GM12878 (cell line): ENCODE results near the gene LDLRAD3. TPM values are rescaled to one million over a fixed set of nuclear protein-coding genes. Genes with fewer than 3 reads are reported as not detected.

Experiments
- ATAC-seq: fragments of 200-7000 bp; cut with Tn5 transposase; 3 replicates; pipeline ENCODE4 v1.9.1; 2020; ENCODE audit warnings: mild to moderate bottlenecking, moderate library complexity
- BruUV-seq: library from RNA; stranded (reverse); fragments of 400-500 nt; replicated peaks from 2 replicates; lab custom pipeline; 2021; lab: Mats Ljungman, UMichigan
- CTCF ChIA-PET: fragments of 300-600 bp; sonication (Branson Sonifier 250); formaldehyde crosslinking; extraction: SDS; loops from one replicate; lab custom pipeline; 2021; ENCODE audit warnings: inconsistent platforms; lab: Yijun Ruan, JAX
- POLR2A ChIA-PET: fragments of 350-600 bp; formaldehyde crosslinking; extraction: SDS; loops from one replicate; lab custom pipeline; 2021; ENCODE audit warnings: inconsistent platforms; lab: Charles Lee
- RAD21 ChIA-PET: fragments of 300-600 bp; sonication (Branson Sonifier 250); formaldehyde crosslinking; loops from one replicate; lab custom pipeline; 2023; ENCODE audit warnings: antibody characterized with exemption; ENCODE audit not compliant: unreplicated experiment; lab: Charles Lee
- SMC1A ChIA-PET: fragments of 300-600 bp; sonication (Branson Sonifier 250); formaldehyde crosslinking; loops from one replicate; lab custom pipeline; 2023; ENCODE audit not compliant: unreplicated experiment, uncharacterized antibody; lab: Charles Lee
- DNase-seq: peaks from one replicate; pipeline ENCODE4 v3.0.0-alpha.2; 2011; ENCODE audit warnings: low read depth, low spot score
- FAIRE-seq: peaks from 3 replicates; lab custom pipeline; 2011; peaks lifted over from hg19 to GRCh38; lab: Jason Lieb, UNC
- H2AFZ ChIP-seq: 2 replicates; pipeline ENCODE4 v1.6.0; 2011; ENCODE audit warnings: low read depth, low read length, control low read depth; ENCODE audit not compliant: control insufficient read depth
- H3K27ac ChIP-seq: 2 replicates; pipeline ENCODE4 v1.5.1; 2011; ENCODE audit warnings: control low read depth; ENCODE audit not compliant: control insufficient read depth, insufficient read depth
- H3K27me3 ChIP-seq, 2 experiments: replicated peaks in 1 of 2; 2 replicates each; pipeline versions ENCODE4 v1.6.0 to v1.6.1; 2011; ENCODE audit warnings: low read length in 1 of 2; ENCODE audit not compliant: control insufficient read depth in 2 of 2, insufficient read depth in 2 of 2
- H3K36me3 ChIP-seq, 2 experiments: 2 replicates each; pipeline ENCODE4 v1.5.1; 2011; ENCODE audit warnings: low read length in 1 of 2; ENCODE audit not compliant: control insufficient read depth in 2 of 2, insufficient read depth in 2 of 2
- H3K4me1 ChIP-seq: 2 replicates; pipeline ENCODE4 v1.6.1; 2011; ENCODE audit warnings: mild to moderate bottlenecking, low read length, moderate library complexity, mixed read lengths; ENCODE audit not compliant: control insufficient read depth, insufficient read depth
- H3K4me2 ChIP-seq: 2 replicates; pipeline ENCODE4 v1.6.0; 2011; ENCODE audit warnings: control low read depth; ENCODE audit not compliant: control insufficient read depth, insufficient read depth
- H3K4me3 ChIP-seq: fragments of 200-600 bp; sonication (generic); 2 replicates; pipeline ENCODE4 v1.5.1; 2016
- H3K79me2 ChIP-seq: 2 replicates; pipeline ENCODE4 v1.6.0; 2011; ENCODE audit warnings: low read length; ENCODE audit not compliant: control insufficient read depth, insufficient read depth
- H3K9ac ChIP-seq: 2 replicates; pipeline ENCODE4 v1.8.0; 2011; ENCODE audit warnings: low read length, control low read depth, mixed read lengths; ENCODE audit not compliant: control insufficient read depth, insufficient read depth
- H3K9me3 ChIP-seq: replicated peaks from 3 replicates; pipeline ENCODE4 v1.5.1; 2011; ENCODE audit warnings: mild to moderate bottlenecking, low read length; ENCODE audit not compliant: control insufficient read depth, insufficient read depth
- H4K20me1 ChIP-seq: 2 replicates; pipeline ENCODE4 v1.6.0; 2011; ENCODE audit not compliant: control insufficient read depth, insufficient read depth
- ATF7 ChIP-seq: fragments of 450-650 bp; IDR thresholded peaks from 2 replicates; pipeline ENCODE4 v1.6.1; 2016; ENCODE audit warnings: low read depth, mild to moderate bottlenecking
- BRCA1 ChIP-seq: IDR thresholded peaks from 2 replicates; pipeline ENCODE4 v1.6.1; 2011; ENCODE audit warnings: low read depth, low read length, improper control_type of control experiment
- CBFB ChIP-seq: IDR thresholded peaks from 2 replicates; pipeline ENCODE4 v1.6.1; 2016; ENCODE audit warnings: antibody characterized with exemption, low read depth
- CBX5 ChIP-seq: sonication (generic); IDR thresholded peaks from 2 replicates; pipeline ENCODE4 v1.6.1; 2016; ENCODE audit warnings: low read depth, moderate library complexity, mild to moderate bottlenecking, inconsistent platforms
- HDAC2 ChIP-seq: fragments of 200-600 bp; sonication (generic); IDR thresholded peaks from 2 replicates; pipeline ENCODE4 v1.6.1; 2017
- MYB ChIP-seq: fragments of 150-350 bp; IDR thresholded peaks from 2 replicates; pipeline ENCODE4 v1.6.1; 2014; ENCODE audit warnings: mild to moderate bottlenecking, low read depth, low read length, borderline replicate concordance
- RAD51 ChIP-seq: fragments of 450-650 bp; IDR thresholded peaks from 2 replicates; pipeline ENCODE4 v1.6.1; 2016; ENCODE audit warnings: moderate library complexity, mild to moderate bottlenecking, inconsistent platforms
- TCF12 ChIP-seq: IDR thresholded peaks from 2 replicates; pipeline ENCODE4 v1.6.1; 2011; ENCODE audit warnings: low read depth, mild to moderate bottlenecking, low read length
- YY1 ChIP-seq: IDR thresholded peaks from 2 replicates; pipeline ENCODE4 v1.6.1; 2011; ENCODE audit warnings: low read depth, mild to moderate bottlenecking, low read length
- ZNF207 ChIP-seq: fragments of 450-650 bp; IDR thresholded peaks from 2 replicates; pipeline ENCODE4 v1.6.1; 2014; ENCODE audit warnings: antibody characterized with exemption, mild to moderate bottlenecking, borderline replicate concordance
- ZNF217 ChIP-seq: fragments of 450-650 bp; IDR thresholded peaks from 2 replicates; pipeline ENCODE4 v1.6.1; 2017; ENCODE audit warnings: antibody characterized with exemption, mild to moderate bottlenecking
- WGBS: methylation state at CpG from one replicate; pipeline ENCODE4 v1.1.6; 2016; ENCODE audit warnings: low lambda C conversion rate; ENCODE audit not compliant: insufficient replicate concordance, insufficient coverage; ENCODE audit errors: missing lambda C conversion rate; 5-methylcytosine and 5-hydroxymethylcytosine counted together
- in situ Hi-C: fragments of 300-500 bp; cut with MboI; formaldehyde crosslinking; loops from 9 replicates; pipeline ENCODE4 v1.14.3; 2018; ENCODE audit warnings: mixed read lengths
- intact Hi-C: fragments of 100-400 bp; cut with micrococcal nuclease; formaldehyde crosslinking; loops from one replicate; pipeline ENCODE4 v1.14.2; 2022; ENCODE audit not compliant: unreplicated experiment
- polyA plus RNA-seq, 11 experiments: library from polyadenylated mRNA; depleted of rRNA in 4 of 11; unstranded in 6 of 11; stranded (reverse) in 5 of 11; fragments of >200 nt; fragmentation: Nextera tagmentation in 4 of 11; fragmentation: Illumina TruSeq in 1 of 11; extraction: Ambion mirVana in 4 of 11; extraction: Trizol in 1 of 11; gene quantifications; 1 replicate in 1 of 11; 2 replicates in 10 of 11; pipeline versions ENCODE4 v1.2.1 to v1.2.3, GENCODE V29; 2011 to 2016; ENCODE audit warnings: inconsistent platforms in 2 of 11, missing spikeins in 2 of 11, low read depth in 1 of 11
- total RNA-seq, 4 experiments: library from RNA; depleted of rRNA in 3 of 4; stranded (reverse); fragments of >200 nt in 3 of 4; fragmentation: Illumina TruSeq in 1 of 4; extraction: Trizol in 1 of 4; gene quantifications; 2 replicates each; pipeline versions ENCODE4 v1.2.1 to v1.2.3, GENCODE V29; 2013 to 2021
- TF ChIP-seq, protein P1 (sequence below): fragments of 450-650 bp; IDR thresholded peaks from 2 replicates; pipeline ENCODE4 v1.6.1; 2017; ENCODE audit warnings: mild to moderate bottlenecking, low read depth, inconsistent platforms; ENCODE audit not compliant: poor library complexity, severe bottlenecking

LDLRAD3 gene
- total and polyA plus RNA-seq, 10 of the 15 experiments (the other 5 are each of a cell fraction or from before 2014, with no cell fraction given), result 2.5 to 17.2 (median 10.7) TPM

DNA sequence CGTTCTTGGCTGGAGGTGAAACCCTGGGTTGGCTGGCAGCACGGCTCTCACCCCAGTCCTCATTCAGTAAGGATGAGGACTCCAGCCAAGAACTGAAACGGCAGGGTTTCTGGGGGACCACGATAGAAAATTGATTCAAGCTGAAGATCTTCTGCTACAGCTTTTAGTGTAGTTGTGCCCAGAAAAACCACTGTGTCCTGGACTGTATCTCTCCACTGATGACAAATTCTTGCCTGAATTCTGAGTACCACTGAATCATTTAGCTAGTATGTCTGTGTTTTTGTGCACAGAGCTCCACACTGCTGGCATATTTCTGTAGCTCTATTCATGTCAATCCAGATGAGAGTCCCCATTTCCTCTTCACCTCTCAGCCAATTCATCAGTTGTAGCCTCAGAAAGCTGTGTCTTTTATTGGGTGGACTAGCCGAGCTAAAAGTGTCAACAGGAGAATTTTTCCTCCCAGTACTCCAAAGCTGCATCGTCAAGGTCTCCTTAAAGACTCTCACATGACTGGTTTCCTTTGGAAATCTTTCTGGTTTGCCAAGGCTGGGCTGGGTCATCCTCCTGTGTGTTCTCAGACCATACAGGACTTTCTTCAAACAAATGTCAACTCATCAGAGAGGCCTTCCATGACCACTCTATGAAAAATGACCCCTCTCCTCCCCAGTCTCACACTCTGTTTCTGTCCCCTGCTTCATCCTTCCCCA is 144.6 kb downstream of the LDLRAD3 start:
- in situ Hi-C loops (no loop called here), intact Hi-C loops (no loop called here)
- Histone ChIP-seq H3K9me3 (no peaks in the 10 kb centered on the region), H3K4me3 (no peak overlapping the region), H4K20me1 (no peaks in the 10 kb centered on the region), H3K9ac (no peak overlapping the region), H3K27me3 (no peaks in the 10 kb centered on the region), H3K4me1 (no peaks in the 10 kb centered on the region; the same call in 1 of the 2 replicates), H3K27ac (no peak overlapping the region), H3K4me2 (no peak overlapping the region), H3K36me3 (no peaks in the 10 kb centered on the region), H3K79me2 (no peaks in the 10 kb centered on the region), H2AFZ (no peak overlapping the region)
- RAD21 ChIA-PET, result no interaction called here
- no peak for ATAC-seq
- peak; percentile 38 for FAIRE-seq
- SMC1A ChIA-PET, result interaction anchor here (0.5 to 0.6 kb wide), 2 partner anchors 59 to 108 kb away, joined by 3 read pairs; no protein-coding TSS in a partner anchor
- POLR2A ChIA-PET, result interaction anchor here (0.7 kb wide), 1 partner anchor 233 kb away, joined by 3 read pairs; no protein-coding TSS in a partner anchor
- 9% methylated on average over 6 of the region's 6 CpGs for WGBS
- CTCF ChIA-PET, result interaction anchor here (0.8 kb wide), 1 partner anchor 44 kb away, joined by 4 read pairs; no protein-coding TSS in a partner anchor
- TF ChIP-seq, protein P1, sequence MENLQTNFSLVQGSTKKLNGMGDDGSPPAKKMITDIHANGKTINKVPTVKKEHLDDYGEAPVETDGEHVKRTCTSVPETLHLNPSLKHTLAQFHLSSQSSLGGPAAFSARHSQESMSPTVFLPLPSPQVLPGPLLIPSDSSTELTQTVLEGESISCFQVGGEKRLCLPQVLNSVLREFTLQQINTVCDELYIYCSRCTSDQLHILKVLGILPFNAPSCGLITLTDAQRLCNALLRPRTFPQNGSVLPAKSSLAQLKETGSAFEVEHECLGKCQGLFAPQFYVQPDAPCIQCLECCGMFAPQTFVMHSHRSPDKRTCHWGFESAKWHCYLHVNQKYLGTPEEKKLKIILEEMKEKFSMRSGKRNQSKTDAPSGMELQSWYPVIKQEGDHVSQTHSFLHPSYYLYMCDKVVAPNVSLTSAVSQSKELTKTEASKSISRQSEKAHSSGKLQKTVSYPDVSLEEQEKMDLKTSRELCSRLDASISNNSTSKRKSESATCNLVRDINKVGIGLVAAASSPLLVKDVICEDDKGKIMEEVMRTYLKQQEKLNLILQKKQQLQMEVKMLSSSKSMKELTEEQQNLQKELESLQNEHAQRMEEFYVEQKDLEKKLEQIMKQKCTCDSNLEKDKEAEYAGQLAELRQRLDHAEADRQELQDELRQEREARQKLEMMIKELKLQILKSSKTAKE, result no peak
- TF ChIP-seq TCF12 (no peak), CBFB (no peak), MYB (no peak), ZNF207 (no peak), YY1 (no peak), HDAC2 (no peak), ZNF217 (no peak), BRCA1 (no peak), RAD51 (no peak), CBX5 (no peak), ATF7 (no peak)
- BruUV-seq, result no TSS peak
- no peak for DNase-seq
